Measurements from ENCODE around the gene MTERF1. TPM values are rescaled to one million over a fixed set of nuclear protein-coding genes. Genes with fewer than 3 reads are reported as not detected.
A peak's percentile ranks its signal among the peaks of the same experiment; 100 is the strongest.

Gene MTERF1
- total RNA-seq = 1 to 10 TPM; 3.8 to 5.0 TPM

GRCh38 chr7:91880413-91881241 lies at the start of gene MTERF1:
Gene MTERF1 (minus strand): TSS chr7:91880702. CDS start chr7:91880083, 619 bp downstream.
- Histone ChIP-seq H3K4me1 (peaks cover 0 to 15% of the 10 kb centered on the region in 2 donors), H3K9me3 (no peaks in the 10 kb centered on the region), H3K27ac (peak within 1 kb of the TSS; percentile 56 to 69), H3K27me3 (no peaks in the 10 kb centered on the region), H3K4me3 (peak within 1 kb of the TSS; percentile 66 to 72), H3K36me3 (no peaks in the 10 kb centered on the region)
- peak; percentile 88 for DNase-seq (ENCODE audit: low spot score)
- TF ChIP-seq CTCF (IDR thresholded peaks at IDR 0.05) = peak; percentile 98

- Histone ChIP-seq H3K4me1 (no peaks in the 10 kb centered on the region), H3K36me3 (no peaks in the 10 kb centered on the region), H3K9me3 (no peaks in the 10 kb centered on the region), H3K27me3 (no peaks in the 10 kb centered on the region), H3K27ac (no peak overlapping the region), H3K4me3 (no peak overlapping the region)
- DNase-seq (ENCODE audit: low spot score) = no peak
- TF ChIP-seq CTCF (IDR thresholded peaks at IDR 0.05) = no peak
Measured at GRCh38 chr7:91929463-91929862, 49.0 kb upstream of the MTERF1 start.

- H3K27ac ChIP-seq = no peak overlapping the region
- H3K4me3 ChIP-seq = no peak overlapping the region
- H3K36me3 ChIP-seq = no peaks in the 10 kb centered on the region
- H3K27me3 ChIP-seq = no peaks in the 10 kb centered on the region
- TF ChIP-seq CTCF (IDR thresholded peaks at IDR 0.05) = no peak
- H3K9me3 ChIP-seq = no peaks in the 10 kb centered on the region
- H3K4me1 ChIP-seq = no peaks in the 10 kb centered on the region
- DNase-seq (ENCODE audit: low spot score) = no peak
Measured at GRCh38 chr7:91927912-91928311, 47.4 kb upstream of the MTERF1 start.

GRCh38 chr7:91922857-91923256 lies 42.4 kb upstream of the MTERF1 start:
- Histone ChIP-seq H3K4me3 (no peak overlapping the region), H3K27ac (no peak overlapping the region), H3K36me3 (no peaks in the 10 kb centered on the region), H3K4me1 (no peaks in the 10 kb centered on the region), H3K9me3 (no peaks in the 10 kb centered on the region), H3K27me3 (no peaks in the 10 kb centered on the region)
- DNase-seq (ENCODE audit: low spot score) = no peak
- no peak for TF ChIP-seq CTCF (IDR thresholded peaks at IDR 0.05)

- no peak for DNase-seq (ENCODE audit: low spot score)
- Histone ChIP-seq H3K36me3 (no peaks in the 10 kb centered on the region), H3K27me3 (no peaks in the 10 kb centered on the region), H3K4me1 (no peaks in the 10 kb centered on the region), H3K9me3 (no peaks in the 10 kb centered on the region), H3K4me3 (no peak overlapping the region), H3K27ac (no peak overlapping the region)
- no peak for TF ChIP-seq CTCF (IDR thresholded peaks at IDR 0.05)
Measured at GRCh38 chr7:91918356-91918755, 37.9 kb upstream of the MTERF1 start.

- no peak for TF ChIP-seq CTCF (IDR thresholded peaks at IDR 0.05)
- Histone ChIP-seq H3K27ac (no peak overlapping the region), H3K4me1 (no peaks in the 10 kb centered on the region), H3K27me3 (no peaks in the 10 kb centered on the region), H3K9me3 (no peaks in the 10 kb centered on the region), H3K4me3 (no peak overlapping the region), H3K36me3 (no peaks in the 10 kb centered on the region)
- DNase-seq (ENCODE audit: low spot score) = no peak
Measured at GRCh38 chr7:91916051-91916440, 35.5 kb upstream of the MTERF1 start.
